8988T (cell line): ENCODE results near the gene ACSS1.
"Not testable (repeated sequence)": the region's sequence is repeated elsewhere in the genome, so short reads cannot be mapped to it uniquely, and the experiment has no call there.

Experiments
- DNase-seq: peaks from one replicate; pipeline ENCODE4 v3.0.0; 2011

ACSS1 gene

GRCh38 chr20:25009218-25010145 is 48.5 kb downstream of the ACSS1 start:
- DNase-seq: no peak

DNA sequence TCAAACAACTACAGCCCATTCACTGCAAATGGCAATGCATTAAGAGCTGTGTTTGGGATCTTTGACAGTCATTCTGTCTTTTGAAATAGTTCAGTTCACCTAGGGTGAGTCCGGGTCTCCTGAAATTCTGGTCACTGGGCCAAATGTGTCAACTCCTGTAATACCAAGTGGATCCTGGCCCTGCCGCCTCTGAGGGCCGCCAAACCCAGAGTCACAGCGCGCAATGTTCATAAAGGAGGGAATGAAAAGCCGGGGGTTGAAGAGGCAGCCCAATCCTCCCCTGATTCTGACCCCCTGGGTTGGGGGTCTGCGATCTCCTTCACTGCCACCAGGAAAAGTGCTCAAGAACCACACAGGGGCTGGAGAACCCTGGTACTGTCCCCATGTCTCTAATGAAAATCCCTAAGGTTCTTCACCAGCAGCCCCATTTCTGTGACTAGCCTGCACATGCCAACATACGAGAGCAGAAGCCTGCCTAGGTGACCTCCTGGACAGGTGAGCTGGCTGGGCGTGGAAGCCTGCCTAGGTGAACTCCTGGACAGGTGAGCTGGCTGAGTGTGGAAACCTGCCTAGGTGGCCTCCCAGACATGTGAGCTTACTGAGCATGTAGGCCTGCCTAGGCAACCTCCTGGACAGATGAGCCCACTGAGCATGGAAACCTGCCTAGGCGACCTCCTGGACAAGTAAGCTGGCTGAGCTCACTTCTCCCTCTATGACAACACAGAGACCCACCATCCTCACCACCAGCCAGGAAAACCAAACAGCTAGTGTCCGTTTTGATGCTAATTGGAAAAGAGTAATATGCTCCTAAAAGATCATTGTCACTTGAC is 49.3 kb downstream of the ACSS1 start:
- DNase-seq: no peak

DNA sequence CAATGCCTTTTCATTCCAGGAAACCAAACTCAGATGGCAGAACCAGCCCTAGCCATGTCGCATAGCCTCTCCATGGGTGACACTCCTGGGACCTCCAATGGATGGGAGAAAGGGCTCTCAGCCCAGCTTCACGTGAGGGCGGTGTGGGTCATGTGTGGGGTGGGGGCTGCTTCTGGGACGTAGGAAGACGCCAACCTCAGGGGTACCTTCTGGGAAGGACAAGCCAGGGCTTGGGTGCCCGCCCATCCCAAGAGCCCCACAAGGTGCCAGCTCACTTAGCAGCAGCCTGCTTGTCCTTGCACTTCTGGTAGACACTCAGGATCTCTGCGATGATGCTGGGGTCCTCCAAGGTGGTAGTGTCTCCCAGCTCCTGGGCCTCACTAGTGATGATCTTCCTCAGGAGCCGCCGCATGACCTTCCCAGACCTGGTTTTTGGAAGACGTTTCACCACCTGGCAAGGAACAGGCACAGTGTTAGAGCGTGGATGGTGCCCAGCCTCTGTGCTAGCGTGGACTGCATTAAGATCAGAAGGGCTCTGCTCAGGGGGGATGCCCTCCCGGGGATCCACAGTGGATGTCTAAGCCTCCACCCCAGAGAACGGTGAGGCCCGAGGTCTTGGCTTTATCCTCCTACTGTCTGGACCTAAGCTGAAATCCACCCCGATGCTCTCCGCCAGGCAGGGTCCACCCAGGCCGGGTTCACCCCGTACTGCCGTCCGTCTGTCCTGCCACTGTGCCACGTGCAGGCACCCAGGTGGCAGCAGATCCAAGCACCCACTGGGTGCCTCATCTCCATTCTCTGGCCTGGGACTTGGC is 50.2 kb downstream of the ACSS1 start:
- DNase-seq: no peak

DNA sequence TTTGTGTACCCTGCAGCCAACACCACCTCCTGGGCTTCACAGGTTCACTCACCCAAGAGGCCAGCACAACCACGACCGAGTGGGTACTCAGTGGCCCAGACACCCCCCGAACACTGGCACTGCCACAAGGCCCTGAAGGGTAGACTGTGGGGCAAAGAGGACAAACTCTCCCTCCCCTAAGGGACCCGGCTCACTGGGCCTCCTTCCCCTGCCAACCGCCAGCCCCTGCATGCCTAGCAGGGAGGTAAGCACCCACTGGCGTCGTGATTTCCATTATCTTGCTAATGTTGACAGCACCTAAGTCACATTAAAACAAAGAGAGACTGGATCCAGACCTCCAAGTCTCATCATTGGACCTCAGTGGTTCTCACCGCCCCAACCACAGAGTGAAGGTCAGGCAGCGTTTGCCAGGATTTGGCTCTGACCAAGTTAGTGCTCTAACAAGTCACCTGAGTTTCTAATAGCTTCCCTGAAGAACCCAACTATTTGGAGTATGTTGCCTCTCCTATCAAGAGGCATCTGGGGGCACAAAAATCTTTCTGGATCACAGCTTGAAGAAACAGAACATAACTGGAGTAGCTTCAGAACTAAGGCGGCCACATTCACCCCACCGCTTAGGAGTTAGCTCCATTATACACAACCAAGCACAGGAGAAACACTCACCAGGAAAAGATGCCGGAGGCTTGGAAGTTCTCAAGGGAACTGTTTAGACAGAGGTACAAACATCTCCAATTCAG is 51.3 kb downstream of the ACSS1 start:
- no peak for DNase-seq

DNA sequence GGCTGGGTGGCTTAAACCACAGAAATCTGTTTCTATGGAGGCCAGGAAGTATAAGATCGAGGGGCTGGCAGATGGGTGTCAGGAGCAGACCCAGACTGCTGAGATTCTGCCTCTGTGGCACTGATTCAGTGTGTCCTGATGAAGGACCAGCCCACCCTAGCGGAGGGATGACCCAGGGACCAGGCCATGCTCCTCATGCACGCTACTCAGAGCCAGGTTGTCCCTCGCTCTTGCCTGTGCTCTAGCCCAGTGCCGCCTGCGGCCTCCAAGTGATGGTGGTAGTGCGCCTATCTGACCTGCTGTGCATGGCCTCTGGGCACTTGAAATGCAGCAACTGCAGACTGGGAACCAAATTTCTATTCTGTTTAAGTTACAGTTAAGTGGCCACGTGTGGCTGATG is 52.3 kb downstream of the ACSS1 start:
- no peak for DNase-seq

- no peak for DNase-seq
Measured at GRCh38 chr20:25005220-25005619, 52.7 kb downstream of the ACSS1 start.

GRCh38 chr20:25003002-25003401 is 54.9 kb downstream of the ACSS1 start:
- no peak for DNase-seq

DNA sequence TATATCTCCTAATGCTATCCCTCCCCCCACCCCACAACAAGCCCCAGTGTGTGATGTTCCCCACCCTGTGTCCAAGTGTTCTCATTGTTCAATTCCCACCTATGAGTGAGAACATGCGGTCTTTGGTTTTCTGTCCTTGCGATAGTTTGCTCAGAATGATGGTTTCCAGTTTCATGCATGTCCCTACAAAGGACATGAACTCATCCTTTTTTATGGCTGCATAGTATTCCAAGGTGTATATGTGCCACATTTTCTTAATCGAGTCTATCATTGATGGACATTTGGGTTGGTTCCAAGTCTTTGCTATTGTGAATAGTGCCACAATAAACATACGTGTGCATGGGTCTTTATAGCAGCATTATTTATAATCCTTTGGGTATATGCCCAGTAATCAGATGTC is 56.6 kb downstream of the ACSS1 start:
- DNase-seq: not testable (repeated sequence)

GRCh38 chr20:25000268-25000801 is 57.6 kb downstream of the ACSS1 start:
- DNase-seq: no peak

- DNase-seq: no peak
Measured at GRCh38 chr20:24999568-24999967, 58.4 kb downstream of the ACSS1 start.

- DNase-seq: no peak
Measured at GRCh38 chr20:24998631-24999445, 59.1 kb downstream of the ACSS1 start.

DNA sequence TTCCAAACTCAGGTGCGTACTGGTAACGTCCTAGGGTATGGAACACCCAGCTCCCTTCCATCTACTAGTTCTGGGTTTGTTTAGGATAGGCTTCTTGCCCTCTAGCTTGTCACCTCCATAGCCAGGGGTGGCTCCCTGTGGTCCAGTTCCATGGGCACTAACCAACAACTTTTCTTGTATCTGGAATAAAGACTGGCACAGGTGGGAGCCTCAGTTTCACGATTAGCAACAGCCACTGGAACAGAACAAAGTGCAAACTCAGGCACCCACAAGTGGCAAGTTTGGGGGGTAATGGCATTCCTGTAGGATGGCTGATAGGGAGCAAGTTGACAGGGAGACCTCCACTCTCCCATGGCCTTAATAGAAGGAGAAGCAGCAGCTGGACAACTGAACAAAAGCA is 59.8 kb downstream of the ACSS1 start:
- DNase-seq: no peak

DNA sequence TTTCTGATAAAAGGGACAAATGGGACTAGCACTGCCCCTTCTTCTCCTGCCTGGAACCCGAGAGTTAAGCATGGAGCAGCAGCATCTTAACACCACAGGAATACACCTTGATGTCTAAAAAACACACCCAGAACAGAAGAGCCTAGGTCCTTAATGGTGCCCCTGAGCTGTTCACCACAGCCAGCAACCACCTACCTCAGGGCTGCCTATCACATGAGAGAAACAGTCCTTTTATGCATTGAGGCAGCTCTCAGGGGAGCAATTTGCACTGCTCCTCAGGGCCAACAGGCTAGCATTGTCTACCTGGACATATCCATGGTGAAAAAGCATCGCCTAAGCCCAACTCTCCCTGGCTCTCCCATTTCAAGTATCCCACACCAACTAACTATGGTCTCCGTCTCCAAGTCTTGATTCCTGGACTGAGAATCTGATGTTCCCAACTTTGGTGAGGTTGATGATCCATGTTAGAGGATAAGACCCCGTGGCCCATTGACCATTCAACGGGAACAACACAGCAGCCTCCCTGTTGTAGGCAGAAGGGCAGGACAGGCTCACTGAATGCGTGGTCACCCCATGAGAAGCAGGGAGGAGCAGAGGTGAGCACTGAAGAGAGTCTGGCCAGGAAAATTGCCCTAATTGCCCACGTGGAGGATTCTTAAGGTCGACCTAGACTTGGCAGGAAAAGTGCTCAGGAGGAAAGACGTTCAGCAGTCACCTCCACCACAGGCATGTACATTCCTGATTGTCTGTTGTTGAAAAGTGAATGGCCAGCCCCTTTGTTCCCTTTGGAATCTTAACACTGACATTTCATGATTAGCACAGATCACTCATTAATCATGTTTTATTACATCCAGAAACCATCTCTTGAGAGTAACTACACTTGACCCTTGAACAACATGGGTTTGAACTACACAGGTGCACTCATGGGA is 61.2 kb downstream of the ACSS1 start:
- no peak for DNase-seq

DNA sequence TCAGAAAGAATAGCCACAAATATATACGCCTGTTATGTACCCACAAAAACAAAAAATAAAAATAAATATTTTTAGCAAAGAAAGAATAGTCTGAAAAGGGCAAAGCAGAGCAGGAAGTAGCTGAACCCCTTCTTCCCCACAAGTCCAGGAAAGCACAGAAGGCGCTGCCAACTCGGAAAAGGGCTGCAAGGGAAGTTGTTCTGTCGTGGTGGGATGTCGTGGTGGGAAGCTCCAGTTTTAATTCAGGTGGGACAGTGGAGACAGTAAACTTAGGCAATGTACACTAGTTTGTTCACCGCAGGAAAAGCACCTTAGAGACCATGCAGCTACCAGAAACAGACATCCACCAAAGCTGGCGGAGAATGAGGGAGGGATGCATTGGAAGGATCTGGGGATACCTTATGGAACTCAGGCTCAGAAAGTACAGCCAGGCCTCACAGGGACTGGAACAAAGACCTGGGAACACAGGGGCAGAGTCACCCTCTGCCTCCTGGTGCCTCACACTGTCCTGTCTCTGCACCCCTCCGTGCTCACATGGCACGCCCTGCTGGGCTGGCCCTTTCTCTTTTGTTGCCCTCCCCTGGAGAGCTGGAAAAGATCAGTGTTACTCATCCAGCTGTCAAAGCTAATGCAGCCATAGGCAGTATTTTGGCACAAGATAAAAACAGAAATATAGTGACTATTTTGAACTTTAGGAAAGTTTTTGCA is 62.0 kb downstream of the ACSS1 start:
- DNase-seq: no peak

DNA sequence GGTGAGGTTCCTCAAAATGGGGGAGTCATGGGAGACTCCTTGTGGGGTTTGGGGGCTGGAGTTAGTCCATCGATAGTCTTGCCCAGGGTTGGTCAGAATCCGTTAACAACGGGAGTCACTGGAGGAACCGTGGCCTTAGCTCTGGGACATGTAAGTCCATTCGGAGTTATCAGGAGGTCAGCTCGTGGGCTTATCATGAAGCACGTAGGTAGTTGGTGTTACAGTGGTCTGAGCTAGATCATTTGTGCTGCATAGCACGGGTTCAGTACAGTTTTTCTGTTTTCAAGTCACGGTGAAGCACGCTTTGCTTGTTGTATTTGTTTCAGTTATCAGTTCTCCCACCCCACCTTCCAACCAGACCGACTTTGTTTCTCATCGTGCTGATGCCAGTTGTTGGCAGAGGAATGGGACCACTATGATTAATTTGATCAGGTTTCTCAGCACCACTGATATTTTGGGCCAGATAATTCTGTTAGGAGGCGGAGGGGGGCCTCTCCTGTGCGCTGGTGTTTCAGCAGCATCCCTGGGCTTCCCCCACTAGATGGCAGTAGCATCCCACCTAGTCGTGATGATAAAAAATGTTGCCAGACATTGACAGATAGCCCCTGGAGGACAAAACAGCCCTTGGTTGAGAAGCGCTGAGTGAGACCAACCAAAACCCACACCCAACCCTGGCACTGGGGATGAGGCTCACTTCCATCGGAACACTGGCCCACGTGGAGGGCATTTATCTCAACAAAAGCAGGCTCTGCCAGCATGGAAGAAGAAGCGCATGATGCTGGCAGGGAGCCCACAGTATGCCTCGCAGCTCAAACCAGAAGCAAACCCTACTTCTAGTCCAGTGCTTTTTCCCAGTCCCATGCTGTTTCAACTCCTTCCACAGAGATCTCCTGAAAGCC is 63.2 kb downstream of the ACSS1 start:
- DNase-seq: peak; percentile 50

DNA sequence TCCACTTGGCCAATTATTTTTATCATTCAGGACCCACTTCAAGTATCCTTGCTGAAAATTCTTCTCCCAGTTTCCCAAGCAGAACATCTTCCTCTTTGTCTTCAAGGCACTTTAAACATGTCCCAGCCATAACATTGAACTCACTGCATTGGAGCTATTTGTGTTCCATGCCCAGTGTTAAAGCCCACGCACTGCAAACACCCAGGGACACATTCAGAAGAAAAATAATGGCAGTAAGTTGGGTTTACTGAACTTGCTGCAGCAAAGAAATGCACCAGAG is 63.8 kb downstream of the ACSS1 start:
- DNase-seq: no peak

DNA sequence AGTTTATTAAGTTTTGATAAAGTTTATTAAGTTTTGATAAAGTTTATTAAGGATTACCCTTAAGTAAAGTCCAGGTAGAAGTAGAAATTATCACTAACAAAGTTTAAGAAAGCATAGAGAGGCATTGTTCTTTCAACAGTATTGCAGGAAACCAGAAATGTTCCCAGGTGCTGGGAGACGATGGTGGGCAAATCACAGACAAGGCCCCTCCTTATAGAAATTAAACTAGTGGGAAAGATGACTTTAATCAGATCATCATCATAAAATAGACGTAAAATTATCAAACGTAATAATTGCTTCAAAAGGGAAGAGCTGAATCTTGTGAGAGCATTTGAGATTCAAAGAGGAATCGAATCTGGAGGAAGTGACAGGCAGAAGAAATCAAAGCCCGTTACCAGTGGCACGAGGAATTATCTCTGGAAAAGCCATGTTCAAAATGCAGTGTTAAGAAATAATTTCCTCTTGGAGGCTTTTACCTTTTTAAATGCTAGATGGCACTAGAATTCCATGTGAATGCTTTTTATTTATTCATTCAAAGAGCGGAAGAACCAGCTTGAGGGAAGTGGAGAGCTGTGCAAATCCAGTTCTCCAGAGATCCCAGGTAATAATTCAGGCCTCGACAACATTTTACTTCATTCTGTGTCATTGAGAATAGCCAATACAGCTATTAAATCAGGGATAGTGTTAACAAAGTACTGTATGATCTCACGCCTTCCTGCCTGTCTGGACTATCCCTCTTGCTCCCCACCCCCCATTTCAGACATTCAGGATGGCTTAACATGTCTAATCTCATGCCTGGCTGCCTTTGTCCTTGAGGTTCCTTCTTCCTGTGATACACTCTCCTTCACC is 64.4 kb downstream of the ACSS1 start:
- no peak for DNase-seq
